ENCODE data around the gene CAPZA2.
A peak's percentile ranks its signal among the peaks of the same experiment; 100 is the strongest.
"Not testable (repeated sequence)": the region's sequence is repeated elsewhere in the genome, so short reads cannot be mapped to it uniquely, and the experiment has no call there.

Gene CAPZA2

GRCh38 chr7:116862234-116862950, at the start of gene CAPZA2:
Gene CAPZA2 (plus strand): TSS chr7:116862587. CDS start chr7:116862612, 25 bp downstream.
- Histone ChIP-seq H3K27me3 (ENCODE audit: insufficient read depth, low read length) (no peaks in the 10 kb centered on the region), H3K9me3 (ENCODE audit: low read length) (peaks cover 3% of the 10 kb centered on the region), H3K4me1 (ENCODE audit: insufficient read depth, low read length) (peaks cover 10% of the 10 kb centered on the region)

GRCh38 chr7:116812860-116813259, 49.5 kb upstream of the CAPZA2 start:
- H3K4me1 ChIP-seq (ENCODE audit: insufficient read depth, low read length), result no peaks in the 10 kb centered on the region

More at GRCh38 chr7:116862234-116862950, at the start of gene CAPZA2:
- H3K36me3 ChIP-seq (ENCODE audit: insufficient read depth, low read length), result no peaks in the 10 kb centered on the region
- peak within 1 kb of the TSS; percentile 93 for H3K4me3 ChIP-seq (ENCODE audit: low read length)
- peak within 1 kb of the TSS; percentile 83 for H2AFZ ChIP-seq (ENCODE audit: low read depth, low read length)

GRCh38 chr7:116813371-116813770, 49.0 kb upstream of the CAPZA2 start:
- not testable (repeated sequence) for H3K4me1 ChIP-seq (ENCODE audit: insufficient read depth, low read length); H2AFZ ChIP-seq (ENCODE audit: low read depth, low read length); H3K27me3 ChIP-seq (ENCODE audit: insufficient read depth, low read length); H3K9me3 ChIP-seq (ENCODE audit: low read length); H3K36me3 ChIP-seq (ENCODE audit: insufficient read depth, low read length); H3K4me3 ChIP-seq (ENCODE audit: low read length)

More at GRCh38 chr7:116812860-116813259, 49.5 kb upstream of the CAPZA2 start:
- Histone ChIP-seq H3K36me3 (ENCODE audit: insufficient read depth, low read length) (no peaks in the 10 kb centered on the region), H3K4me3 (ENCODE audit: low read length) (no peak overlapping the region), H2AFZ (ENCODE audit: low read depth, low read length) (no peak overlapping the region), H3K9me3 (ENCODE audit: low read length) (no peaks in the 10 kb centered on the region), H3K27me3 (ENCODE audit: insufficient read depth, low read length) (peaks cover 7% of the 10 kb centered on the region)

GRCh38 chr7:116815041-116815440, 47.3 kb upstream of the CAPZA2 start:
- Histone ChIP-seq H3K9me3 (ENCODE audit: low read length) (no peaks in the 10 kb centered on the region), H2AFZ (ENCODE audit: low read depth, low read length) (no peak overlapping the region), H3K36me3 (ENCODE audit: insufficient read depth, low read length) (no peaks in the 10 kb centered on the region)

GRCh38 chr7:116820149-116820548, 42.2 kb upstream of the CAPZA2 start:
- Histone ChIP-seq H3K36me3 (ENCODE audit: insufficient read depth, low read length) (no peaks in the 10 kb centered on the region), H3K4me1 (ENCODE audit: insufficient read depth, low read length) (no peaks in the 10 kb centered on the region), H3K4me3 (ENCODE audit: low read length) (no peak overlapping the region), H3K27me3 (ENCODE audit: insufficient read depth, low read length) (peaks cover 4% of the 10 kb centered on the region), H2AFZ (ENCODE audit: low read depth, low read length) (no peak overlapping the region), H3K9me3 (ENCODE audit: low read length) (no peaks in the 10 kb centered on the region)

More at GRCh38 chr7:116815041-116815440, 47.3 kb upstream of the CAPZA2 start:
- H3K4me1 ChIP-seq (ENCODE audit: insufficient read depth, low read length), result no peaks in the 10 kb centered on the region
- H3K4me3 ChIP-seq (ENCODE audit: low read length), result no peak overlapping the region
- H3K27me3 ChIP-seq (ENCODE audit: insufficient read depth, low read length), result peaks cover 7% of the 10 kb centered on the region

GRCh38 chr7:116821647-116822046, 40.7 kb upstream of the CAPZA2 start:
- not testable (repeated sequence) for H3K4me1 ChIP-seq (ENCODE audit: insufficient read depth, low read length); H3K27me3 ChIP-seq (ENCODE audit: insufficient read depth, low read length); H2AFZ ChIP-seq (ENCODE audit: low read depth, low read length); H3K9me3 ChIP-seq (ENCODE audit: low read length); H3K4me3 ChIP-seq (ENCODE audit: low read length); H3K36me3 ChIP-seq (ENCODE audit: insufficient read depth, low read length)

GRCh38 chr7:116824449-116824848, 37.9 kb upstream of the CAPZA2 start:
- H3K9me3 ChIP-seq (ENCODE audit: low read length), result no peaks in the 10 kb centered on the region
- no peak overlapping the region for H2AFZ ChIP-seq (ENCODE audit: low read depth, low read length)
- H3K36me3 ChIP-seq (ENCODE audit: insufficient read depth, low read length), result no peaks in the 10 kb centered on the region
- H3K4me1 ChIP-seq (ENCODE audit: insufficient read depth, low read length), result no peaks in the 10 kb centered on the region
- no peaks in the 10 kb centered on the region for H3K27me3 ChIP-seq (ENCODE audit: insufficient read depth, low read length)
- no peak overlapping the region for H3K4me3 ChIP-seq (ENCODE audit: low read length)

- H3K27me3 ChIP-seq (ENCODE audit: insufficient read depth, low read length), result no peaks in the 10 kb centered on the region
- no peak overlapping the region for H3K4me3 ChIP-seq (ENCODE audit: low read length)
- no peaks in the 10 kb centered on the region for H3K36me3 ChIP-seq (ENCODE audit: insufficient read depth, low read length)
- no peaks in the 10 kb centered on the region for H3K9me3 ChIP-seq (ENCODE audit: low read length)
- no peak overlapping the region for H2AFZ ChIP-seq (ENCODE audit: low read depth, low read length)
- H3K4me1 ChIP-seq (ENCODE audit: insufficient read depth, low read length), result no peaks in the 10 kb centered on the region
Observed at GRCh38 chr7:116828281-116828680, 34.1 kb upstream of the CAPZA2 start.

- H3K27me3 ChIP-seq (ENCODE audit: insufficient read depth, low read length), result no peaks in the 10 kb centered on the region
- H2AFZ ChIP-seq (ENCODE audit: low read depth, low read length), result no peak overlapping the region
- no peak overlapping the region for H3K4me3 ChIP-seq (ENCODE audit: low read length)
- no peaks in the 10 kb centered on the region for H3K4me1 ChIP-seq (ENCODE audit: insufficient read depth, low read length)
- no peaks in the 10 kb centered on the region for H3K36me3 ChIP-seq (ENCODE audit: insufficient read depth, low read length)
- H3K9me3 ChIP-seq (ENCODE audit: low read length), result no peaks in the 10 kb centered on the region
Observed at GRCh38 chr7:116829041-116829440, 33.3 kb upstream of the CAPZA2 start.

GRCh38 chr7:116829493-116829892, 32.9 kb upstream of the CAPZA2 start:
- H3K4me1 ChIP-seq (ENCODE audit: insufficient read depth, low read length), result no peaks in the 10 kb centered on the region
- H3K27me3 ChIP-seq (ENCODE audit: insufficient read depth, low read length), result no peaks in the 10 kb centered on the region
- H3K9me3 ChIP-seq (ENCODE audit: low read length), result no peaks in the 10 kb centered on the region
- no peaks in the 10 kb centered on the region for H3K36me3 ChIP-seq (ENCODE audit: insufficient read depth, low read length)
- H3K4me3 ChIP-seq (ENCODE audit: low read length), result no peak overlapping the region
- H2AFZ ChIP-seq (ENCODE audit: low read depth, low read length), result no peak overlapping the region

- no peaks in the 10 kb centered on the region for H3K4me1 ChIP-seq (ENCODE audit: insufficient read depth, low read length)
Observed at GRCh38 chr7:116832692-116833091, 29.7 kb upstream of the CAPZA2 start.

GRCh38 chr7:116834815-116835504, 27.4 kb upstream of the CAPZA2 start:
- no peaks in the 10 kb centered on the region for H3K27me3 ChIP-seq (ENCODE audit: insufficient read depth, low read length)

More at GRCh38 chr7:116832692-116833091, 29.7 kb upstream of the CAPZA2 start:
- H2AFZ ChIP-seq (ENCODE audit: low read depth, low read length), result no peak overlapping the region
- no peaks in the 10 kb centered on the region for H3K27me3 ChIP-seq (ENCODE audit: insufficient read depth, low read length)
- H3K4me3 ChIP-seq (ENCODE audit: low read length), result no peak overlapping the region
- no peaks in the 10 kb centered on the region for H3K9me3 ChIP-seq (ENCODE audit: low read length)
- H3K36me3 ChIP-seq (ENCODE audit: insufficient read depth, low read length), result no peaks in the 10 kb centered on the region

GRCh38 chr7:116836048-116836447, 26.3 kb upstream of the CAPZA2 start:
- Histone ChIP-seq H3K4me1 (ENCODE audit: insufficient read depth, low read length) (no peaks in the 10 kb centered on the region), H3K36me3 (ENCODE audit: insufficient read depth, low read length) (no peaks in the 10 kb centered on the region), H3K27me3 (ENCODE audit: insufficient read depth, low read length) (peaks cover 2% of the 10 kb centered on the region), H3K9me3 (ENCODE audit: low read length) (no peaks in the 10 kb centered on the region), H2AFZ (ENCODE audit: low read depth, low read length) (no peak overlapping the region), H3K4me3 (ENCODE audit: low read length) (no peak overlapping the region)

More at GRCh38 chr7:116834815-116835504, 27.4 kb upstream of the CAPZA2 start:
- Histone ChIP-seq H3K4me3 (ENCODE audit: low read length) (no peak overlapping the region), H3K9me3 (ENCODE audit: low read length) (no peaks in the 10 kb centered on the region), H3K36me3 (ENCODE audit: insufficient read depth, low read length) (no peaks in the 10 kb centered on the region), H3K4me1 (ENCODE audit: insufficient read depth, low read length) (no peaks in the 10 kb centered on the region), H2AFZ (ENCODE audit: low read depth, low read length) (no peak overlapping the region)

Data from neuron (in vitro differentiated cells).